T-helper 1 cell treated with Interleukin-12 subunit alpha and Interleukin-12 subunit beta and Interleukin-4 antibody, amounts not matched to agents 30 μg/mL and 1 μg/mL, for 36 hours (primary cell): Measurements from ENCODE around the gene ANKUB1.

Experiments used
- H3K27ac Mint-ChIP-seq: one replicate; pipeline ENCODE4 v1.8.0; 2021; ENCODE audit warnings: mild to moderate bottlenecking, mixed read lengths
- H3K27me3 Mint-ChIP-seq: one replicate; pipeline ENCODE4 v1.8.0; 2021; ENCODE audit warnings: low read depth, mixed read lengths
- H3K36me3 Mint-ChIP-seq: one replicate; pipeline ENCODE4 v1.8.0; 2021; ENCODE audit warnings: low read depth, mixed read lengths
- H3K4me1 Mint-ChIP-seq: one replicate; pipeline ENCODE4 v1.8.0; 2021; ENCODE audit warnings: low read depth, mixed read lengths
- H3K4me3 Mint-ChIP-seq: one replicate; pipeline ENCODE4 v1.8.0; 2021; ENCODE audit warnings: mild to moderate bottlenecking, moderate library complexity, mixed read lengths
- H3K9me3 Mint-ChIP-seq: one replicate; pipeline ENCODE4 v1.8.0; 2021; ENCODE audit warnings: mixed read lengths

ANKUB1 gene

GRCh38 chr3:149815728-149816127 is 23.4 kb upstream of the ANKUB1 start:
- H3K27ac Mint-ChIP-seq, result no peak overlapping the region
- peaks cover 39% of the 10 kb centered on the region for H3K4me1 Mint-ChIP-seq
- no peaks in the 10 kb centered on the region for H3K27me3 Mint-ChIP-seq
- H3K4me3 Mint-ChIP-seq, result no peak overlapping the region
- peaks cover 1% of the 10 kb centered on the region for H3K36me3 Mint-ChIP-seq
- no peaks in the 10 kb centered on the region for H3K9me3 Mint-ChIP-seq

GRCh38 chr3:149815321-149815720 is 23.0 kb upstream of the ANKUB1 start:
- Mint-ChIP-seq H3K27ac (no peak overlapping the region), H3K4me3 (peak overlapping the region; percentile 3), H3K4me1 (peaks cover 39% of the 10 kb centered on the region), H3K9me3 (no peaks in the 10 kb centered on the region), H3K27me3 (no peaks in the 10 kb centered on the region), H3K36me3 (peaks cover 1% of the 10 kb centered on the region)

GRCh38 chr3:149813367-149814281 is 21.3 kb upstream of the ANKUB1 start:
- peak overlapping the region; percentile 95 for H3K4me3 Mint-ChIP-seq
- H3K27ac Mint-ChIP-seq, result peak overlapping the region; percentile 99
- H3K27me3 Mint-ChIP-seq, result peaks cover 9% of the 10 kb centered on the region
- H3K36me3 Mint-ChIP-seq, result peaks cover 1% of the 10 kb centered on the region
- H3K4me1 Mint-ChIP-seq, result peaks cover 39% of the 10 kb centered on the region
- H3K9me3 Mint-ChIP-seq, result no peaks in the 10 kb centered on the region

- H3K27me3 Mint-ChIP-seq, result peaks cover 12% of the 10 kb centered on the region
- no peaks in the 10 kb centered on the region for H3K9me3 Mint-ChIP-seq
- H3K36me3 Mint-ChIP-seq, result peaks cover 1% of the 10 kb centered on the region
- H3K4me3 Mint-ChIP-seq, result peak within 1 kb of the TSS; percentile 95
- H3K4me1 Mint-ChIP-seq, result peaks cover 43% of the 10 kb centered on the region
- H3K27ac Mint-ChIP-seq, result peak within 1 kb of the TSS; percentile 99
Observed at GRCh38 chr3:149812606-149813366, 20.4 kb upstream of the ANKUB1 start, which contains the start of gene RNF13. Gene RNF13 (plus strand): TSS chr3:149813215. CDS start chr3:149846027, 32,812 bp downstream.

GRCh38 chr3:149812165-149812605 is 19.8 kb upstream of the ANKUB1 start:
- H3K36me3 Mint-ChIP-seq, result peaks cover 1% of the 10 kb centered on the region
- H3K27ac Mint-ChIP-seq, result peak overlapping the region; percentile 99
- H3K9me3 Mint-ChIP-seq, result no peaks in the 10 kb centered on the region
- H3K27me3 Mint-ChIP-seq, result peaks cover 14% of the 10 kb centered on the region
- H3K4me3 Mint-ChIP-seq, result peak overlapping the region; percentile 95
- H3K4me1 Mint-ChIP-seq, result peaks cover 38% of the 10 kb centered on the region

- H3K27ac Mint-ChIP-seq, result no peak overlapping the region
- H3K36me3 Mint-ChIP-seq, result peaks cover 1% of the 10 kb centered on the region
- peaks cover 23% of the 10 kb centered on the region for H3K27me3 Mint-ChIP-seq
- H3K9me3 Mint-ChIP-seq, result no peaks in the 10 kb centered on the region
- H3K4me1 Mint-ChIP-seq, result peaks cover 27% of the 10 kb centered on the region
- no peak overlapping the region for H3K4me3 Mint-ChIP-seq
Observed at GRCh38 chr3:149810846-149811245, 18.5 kb upstream of the ANKUB1 start.

- no peaks in the 10 kb centered on the region for H3K36me3 Mint-ChIP-seq
- H3K4me1 Mint-ChIP-seq, result peaks cover 17% of the 10 kb centered on the region
- peaks cover 27% of the 10 kb centered on the region for H3K27me3 Mint-ChIP-seq
- H3K27ac Mint-ChIP-seq, result no peak overlapping the region
- no peak overlapping the region for H3K4me3 Mint-ChIP-seq
- H3K9me3 Mint-ChIP-seq, result no peaks in the 10 kb centered on the region
Observed at GRCh38 chr3:149809699-149810098, 17.3 kb upstream of the ANKUB1 start.

- Mint-ChIP-seq H3K4me3 (no peak overlapping the region), H3K4me1 (peaks cover 10% of the 10 kb centered on the region), H3K27ac (no peak overlapping the region), H3K27me3 (peaks cover 31% of the 10 kb centered on the region), H3K9me3 (no peaks in the 10 kb centered on the region), H3K36me3 (no peaks in the 10 kb centered on the region)
Observed at GRCh38 chr3:149808209-149808829, 16.0 kb upstream of the ANKUB1 start.

- Mint-ChIP-seq H3K27ac (no peak overlapping the region), H3K36me3 (no peaks in the 10 kb centered on the region), H3K4me3 (no peak overlapping the region), H3K4me1 (peaks cover 3% of the 10 kb centered on the region), H3K27me3 (peaks cover 34% of the 10 kb centered on the region), H3K9me3 (no peaks in the 10 kb centered on the region)
Observed at GRCh38 chr3:149806171-149806778, 13.9 kb upstream of the ANKUB1 start.

GRCh38 chr3:149801639-149802038 is 9.3 kb upstream of the ANKUB1 start:
- Mint-ChIP-seq H3K4me3 (no peak overlapping the region), H3K9me3 (no peaks in the 10 kb centered on the region), H3K4me1 (no peaks in the 10 kb centered on the region), H3K27ac (no peak overlapping the region), H3K27me3 (peaks cover 36% of the 10 kb centered on the region), H3K36me3 (no peaks in the 10 kb centered on the region)

GRCh38 chr3:149801195-149801594 is 8.8 kb upstream of the ANKUB1 start:
- Mint-ChIP-seq H3K36me3 (no peaks in the 10 kb centered on the region), H3K9me3 (no peaks in the 10 kb centered on the region), H3K27me3 (peaks cover 32% of the 10 kb centered on the region), H3K27ac (no peak overlapping the region), H3K4me1 (no peaks in the 10 kb centered on the region), H3K4me3 (no peak overlapping the region)

GRCh38 chr3:149800693-149801092 is 8.3 kb upstream of the ANKUB1 start:
- no peaks in the 10 kb centered on the region for H3K4me1 Mint-ChIP-seq
- no peak overlapping the region for H3K27ac Mint-ChIP-seq
- no peak overlapping the region for H3K4me3 Mint-ChIP-seq
- H3K27me3 Mint-ChIP-seq, result peaks cover 29% of the 10 kb centered on the region
- no peaks in the 10 kb centered on the region for H3K9me3 Mint-ChIP-seq
- no peaks in the 10 kb centered on the region for H3K36me3 Mint-ChIP-seq

GRCh38 chr3:149796026-149796425 is 3.7 kb upstream of the ANKUB1 start:
- H3K27ac Mint-ChIP-seq, result no peak overlapping the region
- no peak overlapping the region for H3K4me3 Mint-ChIP-seq
- peaks cover 20% of the 10 kb centered on the region for H3K27me3 Mint-ChIP-seq
- no peaks in the 10 kb centered on the region for H3K9me3 Mint-ChIP-seq
- no peaks in the 10 kb centered on the region for H3K36me3 Mint-ChIP-seq
- no peaks in the 10 kb centered on the region for H3K4me1 Mint-ChIP-seq

GRCh38 chr3:149790698-149791097 is 1.7 kb downstream of the ANKUB1 start:
- Mint-ChIP-seq H3K36me3 (no peaks in the 10 kb centered on the region), H3K4me1 (no peaks in the 10 kb centered on the region), H3K27ac (no peak overlapping the region), H3K9me3 (no peaks in the 10 kb centered on the region), H3K27me3 (peaks cover 33% of the 10 kb centered on the region), H3K4me3 (no peak overlapping the region)
